Liver (tissue), 9 donors: ENCODE measurements around the gene DIS3L2. TPM values are rescaled to one million over a fixed set of nuclear protein-coding genes. Genes with fewer than 3 reads are reported as not detected.

Experiments used
- DNase-seq: peaks from one replicate; pipeline ENCODE4 v3.0.0-alpha.2; 2017; ENCODE audit warnings: low spot score
- H3K27ac ChIP-seq, 2 donors: one replicate each; pipeline ENCODE4 v1.7.0; 2013; ENCODE audit warnings: inconsistent platforms in 2 of 2, low read length in 2 of 2, control low read depth in 1 of 2, low read depth in 1 of 2, mild to moderate bottlenecking in 1 of 2
- H3K27me3 ChIP-seq, 4 donors: one replicate each; pipeline versions ENCODE4 v1.6.1 to v1.7.0; 2013; ENCODE audit warnings: low read length in 3 of 4, inconsistent platforms in 1 of 4, mild to moderate bottlenecking in 1 of 4, moderate library complexity in 1 of 4; ENCODE audit not compliant: control insufficient read depth in 4 of 4, insufficient read depth in 4 of 4
- H3K36me3 ChIP-seq, 4 donors: one replicate each; pipeline versions ENCODE4 v1.6.1 to v1.7.0; 2013; ENCODE audit warnings: low read length in 3 of 4, mild to moderate bottlenecking in 3 of 4, low read depth in 1 of 4, moderate library complexity in 1 of 4; ENCODE audit not compliant: control insufficient read depth in 4 of 4, insufficient read depth in 3 of 4
- H3K4me1 ChIP-seq, 4 donors: one replicate each; pipeline versions ENCODE4 v1.6.1 to v1.7.0; 2013; ENCODE audit warnings: low read length in 3 of 4, mild to moderate bottlenecking in 3 of 4, moderate library complexity in 1 of 4; ENCODE audit not compliant: control insufficient read depth in 4 of 4, insufficient read depth in 4 of 4
- H3K4me3 ChIP-seq, 3 donors: one replicate each; pipeline versions ENCODE4 v1.6.1 to v1.7.0; 2013; ENCODE audit warnings: low read length in 3 of 3, control low read depth in 1 of 3, low read depth in 1 of 3, mild to moderate bottlenecking in 1 of 3
- H3K9ac ChIP-seq, 2 donors: one replicate each; pipeline ENCODE4 v1.7.0; 2013; ENCODE audit warnings: low read length in 2 of 2, mild to moderate bottlenecking in 2 of 2, moderate library complexity in 2 of 2, control low read depth in 1 of 2, low read depth in 1 of 2
- H3K9me3 ChIP-seq, 4 donors: one replicate each; pipeline versions ENCODE4 v1.6.1 to v1.7.0; 2013; ENCODE audit warnings: low read length in 3 of 4; ENCODE audit not compliant: control insufficient read depth in 4 of 4
- EGR1 ChIP-seq, 2 donors: IDR thresholded peaks; 2 replicates each; pipeline ENCODE4 v1.6.1; 2016 to 2018; ENCODE audit warnings: antibody characterized with exemption in 2 of 2, low read depth in 2 of 2
- FOXA1 ChIP-seq: IDR thresholded peaks from 2 replicates; pipeline ENCODE4 v1.6.1; 2016; ENCODE audit warnings: antibody characterized with exemption
- FOXA2 ChIP-seq: IDR thresholded peaks from 2 replicates; pipeline ENCODE4 v1.6.1; 2016; ENCODE audit warnings: antibody characterized with exemption
- GABPA ChIP-seq, 2 donors: IDR thresholded peaks in 1 of 2; conservative IDR thresholded peaks in 1 of 2; 2 replicates each; pipeline ENCODE4 v1.6.1; 2016; ENCODE audit warnings: antibody characterized with exemption in 2 of 2, mild to moderate bottlenecking in 1 of 2, moderate library complexity in 1 of 2
- HNF4G ChIP-seq: IDR thresholded peaks from 2 replicates; pipeline ENCODE4 v1.6.1; 2016; ENCODE audit warnings: antibody characterized with exemption
- JUND ChIP-seq, 2 donors: IDR thresholded peaks; 2 replicates each; pipeline ENCODE4 v1.6.1; 2016; ENCODE audit warnings: antibody characterized with exemption in 2 of 2
- NR2F2 ChIP-seq: IDR thresholded peaks from 2 replicates; pipeline ENCODE4 v1.6.1; 2016; ENCODE audit warnings: antibody characterized with exemption
- RAD21 ChIP-seq, 2 donors: IDR thresholded peaks; 2 replicates each; pipeline ENCODE4 v1.6.1; 2016; ENCODE audit warnings: antibody characterized with exemption in 2 of 2, mild to moderate bottlenecking in 2 of 2
- RXRA ChIP-seq, 2 donors: IDR thresholded peaks; 2 replicates each; pipeline ENCODE4 v1.6.1; 2017 to 2018; ENCODE audit warnings: antibody characterized with exemption in 2 of 2, mild to moderate bottlenecking in 1 of 2
- SP1 ChIP-seq: IDR thresholded peaks from 2 replicates; pipeline ENCODE4 v1.6.1; 2018; ENCODE audit warnings: antibody characterized with exemption, mild to moderate bottlenecking
- TAF1 ChIP-seq: conservative IDR thresholded peaks from 2 replicates; pipeline ENCODE4 v1.6.1; 2016; ENCODE audit warnings: antibody characterized with exemption, mild to moderate bottlenecking
- YY1 ChIP-seq: IDR thresholded peaks from 2 replicates; pipeline ENCODE4 v1.6.1; 2016; ENCODE audit warnings: antibody characterized with exemption, mild to moderate bottlenecking
- WGBS: extraction: QIAGEN DNeasy Blood & Tissue Kit; methylation state at CpG from one replicate; pipeline ENCODE4 v1.1.7; 2013; 5-methylcytosine and 5-hydroxymethylcytosine counted together
- polyA plus RNA-seq, 2 donors: library from polyadenylated mRNA; stranded (reverse) in 1 of 2; unstranded in 1 of 2; fragments of 200-250 nt in 1 of 2; fragments of >200 nt in 1 of 2; fragmentation: Nextera tagmentation in 1 of 2; extraction: Ambion mirVana in 1 of 2; gene quantifications; one replicate each; pipeline versions ENCODE4 v1.2.1 to v1.2.3, GENCODE V29; 2013 to 2015
- total RNA-seq, 2 donors: library from RNA; depleted of rRNA; stranded (reverse); fragments of >200 nt; gene quantifications; one replicate each; pipeline ENCODE4 v1.2.3, GENCODE V29; 2014
- TF ChIP-seq, protein P1 (sequence below): IDR thresholded peaks from 2 replicates; pipeline ENCODE4 v1.6.1; 2016; ENCODE audit warnings: antibody characterized with exemption
- TF ChIP-seq, protein P2 (sequence below): fragments of 150-350 bp; IDR thresholded peaks from 2 replicates; pipeline ENCODE4 v1.5.1; 2017; ENCODE audit warnings: improper control_type of control experiment, low read depth, low read length; ENCODE audit not compliant: missing input control
- TF ChIP-seq, protein P3 (sequence below): IDR thresholded peaks from 2 replicates; pipeline ENCODE4 v1.6.1; 2016; ENCODE audit warnings: antibody characterized with exemption
- TF ChIP-seq, protein P4 (sequence below): IDR thresholded peaks from 2 replicates; pipeline ENCODE4 v1.6.1; 2016; ENCODE audit warnings: antibody characterized with exemption
- donor health status: healthy.
- donor health status: healthy.
- donor health status: healthy.
- donor health status: healthy.
- donor health status: healthy.

The DIS3L2 gene
- total and polyA plus RNA-seq, 4 donors, result 5.7 to 21.5 (median 8.8) TPM

DNA sequence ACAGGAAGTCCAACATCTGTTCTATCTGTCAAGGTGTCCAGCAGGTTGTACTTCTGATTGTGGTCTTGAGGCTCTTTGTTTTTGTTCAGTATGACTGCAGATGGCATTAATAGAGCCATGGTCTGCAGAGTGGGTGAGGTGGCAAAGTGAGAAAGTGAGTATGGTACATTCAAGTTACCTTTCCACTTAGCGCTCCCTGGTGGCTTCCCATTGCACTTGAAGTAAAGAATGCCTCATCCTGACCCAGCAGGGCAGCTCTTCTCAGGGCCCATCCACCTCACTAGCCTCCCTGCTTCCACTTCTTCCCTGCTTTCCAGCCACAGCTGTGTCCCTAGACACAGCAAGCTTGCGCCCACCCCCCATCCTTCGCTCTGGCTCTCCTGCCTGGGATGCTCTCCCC is 269.0 kb downstream of the DIS3L2 start:
- DNase-seq, result no peak
- no peaks in the 10 kb centered on the region for H3K27me3 ChIP-seq
- H3K4me3 ChIP-seq, result no peak overlapping the region
- no peak overlapping the region for H3K9ac ChIP-seq
- H3K36me3 ChIP-seq, result no peaks in the 10 kb centered on the region
- H3K9me3 ChIP-seq, result no peaks in the 10 kb centered on the region
- peak in 1 of 2 donors; percentile 40 for TF ChIP-seq RAD21 (IDR thresholded peaks at IDR 0.05)
- TF ChIP-seq, protein P1, sequence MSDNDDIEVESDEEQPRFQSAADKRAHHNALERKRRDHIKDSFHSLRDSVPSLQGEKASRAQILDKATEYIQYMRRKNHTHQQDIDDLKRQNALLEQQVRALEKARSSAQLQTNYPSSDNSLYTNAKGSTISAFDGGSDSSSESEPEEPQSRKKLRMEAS, result no peak
- TF ChIP-seq, protein P2, sequence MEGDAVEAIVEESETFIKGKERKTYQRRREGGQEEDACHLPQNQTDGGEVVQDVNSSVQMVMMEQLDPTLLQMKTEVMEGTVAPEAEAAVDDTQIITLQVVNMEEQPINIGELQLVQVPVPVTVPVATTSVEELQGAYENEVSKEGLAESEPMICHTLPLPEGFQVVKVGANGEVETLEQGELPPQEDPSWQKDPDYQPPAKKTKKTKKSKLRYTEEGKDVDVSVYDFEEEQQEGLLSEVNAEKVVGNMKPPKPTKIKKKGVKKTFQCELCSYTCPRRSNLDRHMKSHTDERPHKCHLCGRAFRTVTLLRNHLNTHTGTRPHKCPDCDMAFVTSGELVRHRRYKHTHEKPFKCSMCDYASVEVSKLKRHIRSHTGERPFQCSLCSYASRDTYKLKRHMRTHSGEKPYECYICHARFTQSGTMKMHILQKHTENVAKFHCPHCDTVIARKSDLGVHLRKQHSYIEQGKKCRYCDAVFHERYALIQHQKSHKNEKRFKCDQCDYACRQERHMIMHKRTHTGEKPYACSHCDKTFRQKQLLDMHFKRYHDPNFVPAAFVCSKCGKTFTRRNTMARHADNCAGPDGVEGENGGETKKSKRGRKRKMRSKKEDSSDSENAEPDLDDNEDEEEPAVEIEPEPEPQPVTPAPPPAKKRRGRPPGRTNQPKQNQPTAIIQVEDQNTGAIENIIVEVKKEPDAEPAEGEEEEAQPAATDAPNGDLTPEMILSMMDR, result peak; percentile 5
- no peak overlapping the region for H3K27ac ChIP-seq
- H3K4me1 ChIP-seq, result no peaks in the 10 kb centered on the region
- WGBS, result 96% methylated on average over 3 of the region's 3 CpGs

DNA sequence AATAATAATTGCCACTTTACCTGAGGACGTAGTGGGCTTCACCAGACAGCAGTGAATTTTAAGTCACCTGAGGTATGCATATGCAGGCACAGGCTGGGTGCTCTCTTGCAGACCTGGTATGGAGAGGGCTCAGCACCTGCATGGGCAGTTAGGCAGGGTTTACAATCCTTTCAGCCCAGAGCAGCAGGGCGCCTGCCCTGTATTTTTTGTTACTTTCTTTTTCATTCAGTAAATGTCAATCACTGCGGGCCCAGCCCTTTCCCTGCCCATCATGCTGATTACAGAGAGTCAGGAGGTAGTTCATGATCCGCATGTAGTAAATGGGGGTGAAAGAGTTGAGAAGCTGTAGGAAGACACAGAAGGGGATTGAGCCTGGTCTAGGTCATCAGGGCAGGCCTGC is 270.0 kb downstream of the DIS3L2 start:
- Histone ChIP-seq H3K9ac (no peak overlapping the region), H3K36me3 (no peaks in the 10 kb centered on the region), H3K27ac (no peak overlapping the region), H3K9me3 (no peaks in the 10 kb centered on the region), H3K4me3 (no peak overlapping the region), H3K27me3 (no peaks in the 10 kb centered on the region), H3K4me1 (peaks cover 0 to 1% (median 0%) of the 10 kb centered on the region in 4 donors)
- DNase-seq, result no peak
- TF ChIP-seq GABPA (IDR thresholded peaks at IDR 0.05 in 1 of 2, conservative IDR thresholded peaks at IDR 0.05 in 1 of 2) (no peak), HNF4G (no peak), RXRA (IDR thresholded peaks at IDR 0.05) (no peak), EGR1 (IDR thresholded peaks at IDR 0.05; ENCODE audit: low read depth in 2 of 2) (no peak), FOXA1 (no peak), YY1 (no peak), JUND (IDR thresholded peaks at IDR 0.05) (no peak), TAF1 (no peak), NR2F2 (no peak), SP1 (no peak), FOXA2 (no peak), RAD21 (IDR thresholded peaks at IDR 0.05) (no peak)
- TF ChIP-seq, protein P2, result no peak
- TF ChIP-seq, protein P3, sequence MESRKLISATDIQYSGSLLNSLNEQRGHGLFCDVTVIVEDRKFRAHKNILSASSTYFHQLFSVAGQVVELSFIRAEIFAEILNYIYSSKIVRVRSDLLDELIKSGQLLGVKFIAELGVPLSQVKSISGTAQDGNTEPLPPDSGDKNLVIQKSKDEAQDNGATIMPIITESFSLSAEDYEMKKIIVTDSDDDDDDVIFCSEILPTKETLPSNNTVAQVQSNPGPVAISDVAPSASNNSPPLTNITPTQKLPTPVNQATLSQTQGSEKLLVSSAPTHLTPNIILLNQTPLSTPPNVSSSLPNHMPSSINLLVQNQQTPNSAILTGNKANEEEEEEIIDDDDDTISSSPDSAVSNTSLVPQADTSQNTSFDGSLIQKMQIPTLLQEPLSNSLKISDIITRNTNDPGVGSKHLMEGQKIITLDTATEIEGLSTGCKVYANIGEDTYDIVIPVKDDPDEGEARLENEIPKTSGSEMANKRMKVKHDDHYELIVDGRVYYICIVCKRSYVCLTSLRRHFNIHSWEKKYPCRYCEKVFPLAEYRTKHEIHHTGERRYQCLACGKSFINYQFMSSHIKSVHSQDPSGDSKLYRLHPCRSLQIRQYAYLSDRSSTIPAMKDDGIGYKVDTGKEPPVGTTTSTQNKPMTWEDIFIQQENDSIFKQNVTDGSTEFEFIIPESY, result no peak
- TF ChIP-seq, protein P4, sequence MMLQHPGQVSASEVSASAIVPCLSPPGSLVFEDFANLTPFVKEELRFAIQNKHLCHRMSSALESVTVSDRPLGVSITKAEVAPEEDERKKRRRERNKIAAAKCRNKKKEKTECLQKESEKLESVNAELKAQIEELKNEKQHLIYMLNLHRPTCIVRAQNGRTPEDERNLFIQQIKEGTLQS, result no peak
- TF ChIP-seq, protein P1, result no peak
- 96% methylated on average over 4 of the region's 4 CpGs for WGBS
